ENCODE data around the gene SAE1. TPM values are rescaled to one million over a fixed set of nuclear protein-coding genes. Genes with fewer than 3 reads are reported as not detected.

Gene SAE1
- total RNA-seq, 2 donors from 2014 or later: 43.7 to 48.7 TPM

GRCh38 chr19:47183601-47184000 lies 53.0 kb downstream of the SAE1 start:
- Histone ChIP-seq H3K27ac (peak overlapping the region; percentile 78 to 79), H3K9me3 (no peaks in the 10 kb centered on the region), H3K4me3 (no peak overlapping the region), H3K36me3 (peaks cover 4% of the 10 kb centered on the region), H3K4me1 (peaks cover 0 to 34% of the 10 kb centered on the region in 2 donors), H3K27me3 (no peaks in the 10 kb centered on the region)
- no peak for DNase-seq (ENCODE audit: low spot score)
- no peak for TF ChIP-seq CTCF (IDR thresholded peaks at IDR 0.05)

- H3K27ac ChIP-seq: peak overlapping the region; percentile 1 to 68
- no peaks in the 10 kb centered on the region for H3K36me3 ChIP-seq
Measured at GRCh38 chr19:47186446-47187334, 56.1 kb downstream of the SAE1 start.

GRCh38 chr19:47187335-47187655 lies 56.7 kb downstream of the SAE1 start:
- peaks cover 0 to 55% of the 10 kb centered on the region in 2 donors for H3K4me1 ChIP-seq
- H3K9me3 ChIP-seq: no peaks in the 10 kb centered on the region
- H3K27ac ChIP-seq: peak overlapping the region; percentile 1 to 68
- TF ChIP-seq CTCF (IDR thresholded peaks at IDR 0.05): no peak
- no peak overlapping the region for H3K4me3 ChIP-seq
- no peaks in the 10 kb centered on the region for H3K27me3 ChIP-seq
- H3K36me3 ChIP-seq: no peaks in the 10 kb centered on the region
- DNase-seq (ENCODE audit: low spot score): no peak

More at GRCh38 chr19:47186446-47187334, 56.1 kb downstream of the SAE1 start:
- Histone ChIP-seq H3K4me3 (no peak overlapping the region), H3K27me3 (no peaks in the 10 kb centered on the region), H3K9me3 (no peaks in the 10 kb centered on the region), H3K4me1 (peaks cover 0 to 61% of the 10 kb centered on the region in 2 donors)
- DNase-seq (ENCODE audit: low spot score): no peak
- peak in 1 of 2 donors; percentile 15 for TF ChIP-seq CTCF (IDR thresholded peaks at IDR 0.05)

- DNase-seq (ENCODE audit: low spot score): no peak
- no peak for TF ChIP-seq CTCF (IDR thresholded peaks at IDR 0.05)
- Histone ChIP-seq H3K4me1 (peaks cover 0 to 50% of the 10 kb centered on the region in 2 donors), H3K36me3 (no peaks in the 10 kb centered on the region), H3K27ac (peak overlapping the region; percentile 10 to 68), H3K9me3 (no peaks in the 10 kb centered on the region), H3K4me3 (no peak overlapping the region), H3K27me3 (no peaks in the 10 kb centered on the region)
Measured at GRCh38 chr19:47187797-47188196, 57.2 kb downstream of the SAE1 start.

GRCh38 chr19:47188507-47189033 lies 57.9 kb downstream of the SAE1 start:
- no peaks in the 10 kb centered on the region for H3K9me3 ChIP-seq
- H3K4me3 ChIP-seq: no peak overlapping the region
- peak overlapping the region in 1 of 2 donors; percentile 10 for H3K27ac ChIP-seq
- H3K4me1 ChIP-seq: peaks cover 0 to 43% of the 10 kb centered on the region in 2 donors
- TF ChIP-seq CTCF (IDR thresholded peaks at IDR 0.05): no peak
- no peaks in the 10 kb centered on the region for H3K27me3 ChIP-seq
- H3K36me3 ChIP-seq: no peaks in the 10 kb centered on the region
- DNase-seq (ENCODE audit: low spot score): no peak

Data from right atrium auricular region (tissue), 2 donors.